Measurements from ENCODE around the gene PPID. TPM values are rescaled to one million over a fixed set of nuclear protein-coding genes. Genes with fewer than 3 reads are reported as not detected.
"Not testable (repeated sequence)": the region's sequence is repeated elsewhere in the genome, so short reads cannot be mapped to it uniquely, and the experiment has no call there.

The PPID gene
- total and polyA plus RNA-seq, 9 of the 15 experiments (the other 6 are each of a cell fraction or from before 2014, with no cell fraction given) = 46.5 to 160 (median 98.6) TPM

DNA sequence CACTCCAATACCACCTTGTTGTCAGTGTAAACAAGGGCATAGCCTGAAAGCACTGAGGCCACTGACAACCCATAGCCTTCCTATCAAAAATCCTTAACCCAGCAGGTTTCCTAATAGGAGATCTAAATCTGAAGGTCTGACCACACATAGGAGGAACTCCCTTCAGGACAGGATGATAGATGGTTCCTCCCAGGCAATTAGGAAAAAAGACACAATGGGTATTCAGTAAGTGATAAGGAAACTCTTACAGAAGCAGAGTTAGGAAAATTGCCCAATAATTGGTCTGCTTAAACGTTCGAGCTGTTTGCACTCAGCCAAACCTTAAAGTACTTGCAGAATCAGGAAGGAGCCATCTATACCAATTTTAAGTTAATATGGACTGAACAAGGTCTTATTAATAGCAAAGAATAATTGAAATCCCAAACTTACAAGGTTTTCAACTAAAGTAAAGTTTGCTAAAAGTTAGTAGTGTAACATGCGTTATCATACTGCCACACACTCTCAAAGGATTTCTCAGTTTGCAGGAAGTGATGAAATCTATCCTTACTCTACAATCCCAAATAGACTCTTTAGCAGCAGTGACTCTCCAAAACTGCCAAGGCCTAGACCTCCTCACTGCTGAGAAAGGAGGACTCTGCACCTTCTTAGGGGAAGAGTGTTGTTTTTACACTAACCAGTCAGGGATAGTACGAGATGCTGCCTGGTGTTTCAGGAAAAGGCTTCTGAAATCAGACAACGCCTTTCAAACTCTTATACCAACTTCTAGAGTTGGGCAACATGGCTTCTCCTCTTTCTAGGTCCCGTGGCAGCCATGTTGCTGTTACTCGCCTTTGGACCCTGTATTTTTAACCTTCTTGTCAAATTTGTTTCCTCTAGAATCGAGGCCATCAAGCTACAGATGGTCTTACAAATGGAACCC is 59.2 kb downstream of the PPID start (continued):
- TF ChIP-seq CXXC5 (CRISPR knock-in tag; IDR thresholded peaks at IDR 0.05) (peak; percentile 41; the same call in 1 of the 2 replicates), CCNT2 (IDR thresholded peaks at IDR 0.05; ENCODE audit: borderline replicate concordance, extremely low read depth, insufficient read length, low read depth, low read length) (peak; percentile 19), GATA2 (CRISPR knock-in tag; IDR thresholded peaks at IDR 0.05) (peak; percentile 19; the same call in 1 of the 2 replicates), ETV1 (tag; conservative IDR thresholded peaks at IDR 0.05; ENCODE audit: low read depth) (peak; percentile 58), BACH1 (tag; IDR thresholded peaks at IDR 0.05) (peak; percentile 22; the same call in 1 of the 2 replicates), TRIM24 (IDR thresholded peaks at IDR 0.05) (peak; percentile 5 to 61; a peak in 3 of 4 replicates), CBFA2T3 (IDR thresholded peaks at IDR 0.05) (peak; percentile 70), CEBPG (CRISPR knock-in tag; IDR thresholded peaks at IDR 0.05) (peak; percentile 76), CEBPG (tag; conservative IDR thresholded peaks at IDR 0.05 in 1 of 2, IDR thresholded peaks at IDR 0.05 in 1 of 2) (peak; percentile 91 to 94), SMAD4 (CRISPR knock-in tag; conservative IDR thresholded peaks at IDR 0.05) (peak; percentile 62; the same call in 1 of the 2 replicates), YY1 (IDR thresholded peaks at IDR 0.05; ENCODE audit: borderline replicate concordance in 1 of 3, control insufficient read depth in 1 of 3, extremely low read depth in 1 of 3, insufficient read depth in 3 of 3, insufficient read length in 1 of 3, insufficient replicate concordance in 2 of 3, low read depth in 1 of 3, low read length in 2 of 3) (peak in 1 of 3 experiments; percentile 31), TAF7 (tag; IDR thresholded peaks at IDR 0.05) (0 out of 2 replicates have a peak, but pooled peaks have one; percentile 14), ZNF431 (CRISPR knock-in tag; IDR thresholded peaks at IDR 0.05) (peak; percentile 34; the same call in 1 of the 2 replicates), DACH1 (IDR thresholded peaks at IDR 0.05; ENCODE audit: partially characterized antibody) (peak; percentile 68), CEBPB (tag; IDR thresholded peaks at IDR 0.05) (peak; percentile 97), DPF2 (IDR thresholded peaks at IDR 0.05) (peak; percentile 85), TAL1 (IDR thresholded peaks at IDR 0.05) (peak; percentile 54), ATF1 (tag; IDR thresholded peaks at IDR 0.05) (peak; percentile 32; the same call in 1 of the 2 replicates), ARID1B (IDR thresholded peaks at IDR 0.05) (peak; percentile 85), LEF1 (IDR thresholded peaks at IDR 0.05) (peak; percentile 41; the same call in 1 of the 2 replicates), SMARCA4 (IDR thresholded peaks at IDR 0.05) (peak; percentile 68; the same call in 1 of the 2 replicates), NR2C2 (tag; IDR thresholded peaks at IDR 0.05) (0 out of 2 replicates have a peak, but pooled peaks have one; percentile 14)
- TF ChIP-seq, protein P1, sequence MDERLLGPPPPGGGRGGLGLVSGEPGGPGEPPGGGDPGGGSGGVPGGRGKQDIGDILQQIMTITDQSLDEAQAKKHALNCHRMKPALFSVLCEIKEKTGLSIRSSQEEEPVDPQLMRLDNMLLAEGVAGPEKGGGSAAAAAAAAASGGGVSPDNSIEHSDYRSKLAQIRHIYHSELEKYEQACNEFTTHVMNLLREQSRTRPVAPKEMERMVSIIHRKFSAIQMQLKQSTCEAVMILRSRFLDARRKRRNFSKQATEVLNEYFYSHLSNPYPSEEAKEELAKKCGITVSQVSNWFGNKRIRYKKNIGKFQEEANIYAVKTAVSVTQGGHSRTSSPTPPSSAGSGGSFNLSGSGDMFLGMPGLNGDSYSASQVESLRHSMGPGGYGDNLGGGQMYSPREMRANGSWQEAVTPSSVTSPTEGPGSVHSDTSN (CRISPR knock-in tag; IDR thresholded peaks at IDR 0.05; ENCODE audit: low read depth) = peak; percentile 78
- TF ChIP-seq, protein P1 (tag; conservative IDR thresholded peaks at IDR 0.05; ENCODE audit: low read depth) = peak; percentile 95
- TF ChIP-seq, protein P2, sequence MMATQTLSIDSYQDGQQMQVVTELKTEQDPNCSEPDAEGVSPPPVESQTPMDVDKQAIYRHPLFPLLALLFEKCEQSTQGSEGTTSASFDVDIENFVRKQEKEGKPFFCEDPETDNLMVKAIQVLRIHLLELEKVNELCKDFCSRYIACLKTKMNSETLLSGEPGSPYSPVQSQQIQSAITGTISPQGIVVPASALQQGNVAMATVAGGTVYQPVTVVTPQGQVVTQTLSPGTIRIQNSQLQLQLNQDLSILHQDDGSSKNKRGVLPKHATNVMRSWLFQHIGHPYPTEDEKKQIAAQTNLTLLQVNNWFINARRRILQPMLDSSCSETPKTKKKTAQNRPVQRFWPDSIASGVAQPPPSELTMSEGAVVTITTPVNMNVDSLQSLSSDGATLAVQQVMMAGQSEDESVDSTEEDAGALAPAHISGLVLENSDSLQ (IDR thresholded peaks at IDR 0.05) = peak; percentile 95
- TF ChIP-seq ATF1, NR2C2 (CRISPR knock-in tag; IDR thresholded peaks at IDR 0.05): not testable (repeated sequence)
